ENCODE results near the gene MIPOL1. TPM values are rescaled to one million over a fixed set of nuclear protein-coding genes. Genes with fewer than 3 reads are reported as not detected.

Gene MIPOL1
- total RNA-seq, 1 experiment from 2014 or later = 15.4 TPM

GRCh38 chr14:37544407-37544806, 346.7 kb downstream of the MIPOL1 start:
- Histone ChIP-seq H3K4me3 (replicated peaks in 1 of 2; ENCODE audit: low read depth in 1 of 2, low read length in 2 of 2) (no peak overlapping the region), H3K4me1 (ENCODE audit: control insufficient read depth in 1 of 2, insufficient read depth in 2 of 2, low read length in 2 of 2) (no peaks in the 10 kb centered on the region), H3K4me2 (ENCODE audit: low read length) (no peak overlapping the region), H3K9ac (ENCODE audit: low read length) (no peak overlapping the region), H2AFZ (ENCODE audit: low read depth, low read length, poor library complexity, severe bottlenecking) (no peak overlapping the region), H3K27ac (ENCODE audit: low read depth, low read length) (no peak overlapping the region), H3K79me2 (ENCODE audit: insufficient read depth, low read length) (no peaks in the 10 kb centered on the region), H3K27me3 (ENCODE audit: insufficient read depth, low read length) (no peaks in the 10 kb centered on the region), H3K9me3 (ENCODE audit: control insufficient read depth in 1 of 2, insufficient read depth in 1 of 2, low read depth in 1 of 2, low read length in 2 of 2) (no peaks in the 10 kb centered on the region), H3K36me3 (ENCODE audit: control insufficient read depth in 1 of 2, insufficient read depth in 2 of 2, low read length in 2 of 2) (no peaks in the 10 kb centered on the region), H3K9me2 (ENCODE audit: insufficient read depth) (no peaks in the 10 kb centered on the region), H4K20me1 (ENCODE audit: insufficient read depth) (no peaks in the 10 kb centered on the region)
- no TSS peak for BruUV-seq (replicated peaks)
- ATAC-seq (no peak), DNase-seq (ENCODE audit: low read depth, low spot score) (no peak)
- CTCF ChIA-PET = no interaction called here
- RAD21 ChIA-PET (ENCODE audit: low non-redundant PET in 1 of 2, low total read pairs in 2 of 2, uncharacterized antibody in 2 of 2, unreplicated experiment in 2 of 2) = no interaction called here
- intact Hi-C loops (cut with micrococcal nuclease) = no loop called here
- TF ChIP-seq EZH2phosphoT487 (IDR thresholded peaks at IDR 0.05; ENCODE audit: borderline replicate concordance) (no peak), POLR2A (IDR thresholded peaks at IDR 0.05; ENCODE audit: borderline replicate concordance, extremely low read depth, insufficient read depth, insufficient read length) (no peak), ZNF274 (IDR thresholded peaks at IDR 0.05; ENCODE audit: low read depth, low read length) (no peak), EZH2 (IDR thresholded peaks at IDR 0.05) (no peak), CTCF (IDR thresholded peaks at IDR 0.05 in 2 of 3, conservative IDR thresholded peaks at IDR 0.05 in 1 of 3; ENCODE audit: borderline replicate concordance in 1 of 3, insufficient read depth in 1 of 3, low read depth in 2 of 3, low read length in 2 of 3) (no peak), POLR2AphosphoS5 (IDR thresholded peaks at IDR 0.05; ENCODE audit: low read depth, low read length) (no peak), SP1 (IDR thresholded peaks at IDR 0.05; ENCODE audit: low read depth) (no peak), SRF (IDR thresholded peaks at IDR 0.05; ENCODE audit: low read depth) (no peak), EGR1 (IDR thresholded peaks at IDR 0.05; ENCODE audit: low read depth) (no peak)
- POLR2A ChIA-PET = no interaction called here

GRCh38 chr14:37545174-37545573, 347.4 kb downstream of the MIPOL1 start:
- no peaks in the 10 kb centered on the region for H3K4me1 ChIP-seq (ENCODE audit: control insufficient read depth in 1 of 2, insufficient read depth in 2 of 2, low read length in 2 of 2)
- H3K9me2 ChIP-seq (ENCODE audit: insufficient read depth) = no peaks in the 10 kb centered on the region
- RAD21 ChIA-PET (ENCODE audit: low non-redundant PET in 1 of 2, low total read pairs in 2 of 2, uncharacterized antibody in 2 of 2, unreplicated experiment in 2 of 2) = no interaction called here
- H3K79me2 ChIP-seq (ENCODE audit: insufficient read depth, low read length) = no peaks in the 10 kb centered on the region
- H3K9me3 ChIP-seq (ENCODE audit: control insufficient read depth in 1 of 2, insufficient read depth in 1 of 2, low read depth in 1 of 2, low read length in 2 of 2) = no peaks in the 10 kb centered on the region
- H4K20me1 ChIP-seq (ENCODE audit: insufficient read depth) = no peaks in the 10 kb centered on the region
- H3K4me2 ChIP-seq (ENCODE audit: low read length) = no peak overlapping the region
- DNase-seq (ENCODE audit: low read depth, low spot score) (no peak), ATAC-seq (no peak)
- no peaks in the 10 kb centered on the region for H3K27me3 ChIP-seq (ENCODE audit: insufficient read depth, low read length)
- BruUV-seq (replicated peaks) = no TSS peak
- TF ChIP-seq CTCF (IDR thresholded peaks at IDR 0.05 in 2 of 3, conservative IDR thresholded peaks at IDR 0.05 in 1 of 3; ENCODE audit: borderline replicate concordance in 1 of 3, insufficient read depth in 1 of 3, low read depth in 2 of 3, low read length in 2 of 3) (0 out of 6 replicates have a peak, but pooled peaks of 1 of the 3 experiments have one; percentile 5), ZFX (IDR thresholded peaks at IDR 0.05) (no peak)
- POLR2A ChIA-PET = no interaction called here
- CTCF ChIA-PET = no interaction called here
- no peak overlapping the region for H3K4me3 ChIP-seq (replicated peaks in 1 of 2; ENCODE audit: low read depth in 1 of 2, low read length in 2 of 2)
- H3K9ac ChIP-seq (ENCODE audit: low read length) = no peak overlapping the region
- intact Hi-C loops (cut with micrococcal nuclease) = no loop called here
- no peak overlapping the region for H3K27ac ChIP-seq (ENCODE audit: low read depth, low read length)
- H3K36me3 ChIP-seq (ENCODE audit: control insufficient read depth in 1 of 2, insufficient read depth in 2 of 2, low read length in 2 of 2) = no peaks in the 10 kb centered on the region
- H2AFZ ChIP-seq (ENCODE audit: low read depth, low read length, poor library complexity, severe bottlenecking) = no peak overlapping the region

Data from HCT116 (cell line).